GM21737 (cell line): ENCODE data around the gene ZNF462.
"Not testable (repeated sequence)": the region's sequence is repeated elsewhere in the genome, so short reads cannot be mapped to it uniquely, and the experiment has no call there.

Experiments
- ATAC-seq: cut with Tn5 transposase; IDR thresholded peaks from one replicate; pipeline ENCODE4 v1.9.1; 2021; ENCODE audit warnings: mild to moderate bottlenecking, moderate library complexity; ENCODE audit not compliant: unreplicated experiment

The ZNF462 gene, protein sequence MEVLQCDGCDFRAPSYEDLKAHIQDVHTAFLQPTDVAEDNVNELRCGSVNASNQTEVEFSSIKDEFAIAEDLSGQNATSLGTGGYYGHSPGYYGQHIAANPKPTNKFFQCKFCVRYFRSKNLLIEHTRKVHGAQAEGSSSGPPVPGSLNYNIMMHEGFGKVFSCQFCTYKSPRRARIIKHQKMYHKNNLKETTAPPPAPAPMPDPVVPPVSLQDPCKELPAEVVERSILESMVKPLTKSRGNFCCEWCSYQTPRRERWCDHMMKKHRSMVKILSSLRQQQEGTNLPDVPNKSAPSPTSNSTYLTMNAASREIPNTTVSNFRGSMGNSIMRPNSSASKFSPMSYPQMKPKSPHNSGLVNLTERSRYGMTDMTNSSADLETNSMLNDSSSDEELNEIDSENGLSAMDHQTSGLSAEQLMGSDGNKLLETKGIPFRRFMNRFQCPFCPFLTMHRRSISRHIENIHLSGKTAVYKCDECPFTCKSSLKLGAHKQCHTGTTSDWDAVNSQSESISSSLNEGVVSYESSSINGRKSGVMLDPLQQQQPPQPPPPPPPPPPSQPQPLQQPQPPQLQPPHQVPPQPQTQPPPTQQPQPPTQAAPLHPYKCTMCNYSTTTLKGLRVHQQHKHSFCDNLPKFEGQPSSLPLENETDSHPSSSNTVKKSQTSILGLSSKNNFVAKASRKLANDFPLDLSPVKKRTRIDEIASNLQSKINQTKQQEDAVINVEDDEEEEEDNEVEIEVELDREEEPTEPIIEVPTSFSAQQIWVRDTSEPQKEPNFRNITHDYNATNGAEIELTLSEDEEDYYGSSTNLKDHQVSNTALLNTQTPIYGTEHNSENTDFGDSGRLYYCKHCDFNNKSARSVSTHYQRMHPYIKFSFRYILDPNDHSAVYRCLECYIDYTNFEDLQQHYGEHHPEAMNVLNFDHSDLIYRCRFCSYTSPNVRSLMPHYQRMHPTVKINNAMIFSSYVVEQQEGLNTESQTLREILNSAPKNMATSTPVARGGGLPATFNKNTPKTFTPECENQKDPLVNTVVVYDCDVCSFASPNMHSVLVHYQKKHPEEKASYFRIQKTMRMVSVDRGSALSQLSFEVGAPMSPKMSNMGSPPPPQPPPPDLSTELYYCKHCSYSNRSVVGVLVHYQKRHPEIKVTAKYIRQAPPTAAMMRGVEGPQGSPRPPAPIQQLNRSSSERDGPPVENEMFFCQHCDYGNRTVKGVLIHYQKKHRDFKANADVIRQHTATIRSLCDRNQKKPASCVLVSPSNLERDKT (N-terminal part only)

DNA sequence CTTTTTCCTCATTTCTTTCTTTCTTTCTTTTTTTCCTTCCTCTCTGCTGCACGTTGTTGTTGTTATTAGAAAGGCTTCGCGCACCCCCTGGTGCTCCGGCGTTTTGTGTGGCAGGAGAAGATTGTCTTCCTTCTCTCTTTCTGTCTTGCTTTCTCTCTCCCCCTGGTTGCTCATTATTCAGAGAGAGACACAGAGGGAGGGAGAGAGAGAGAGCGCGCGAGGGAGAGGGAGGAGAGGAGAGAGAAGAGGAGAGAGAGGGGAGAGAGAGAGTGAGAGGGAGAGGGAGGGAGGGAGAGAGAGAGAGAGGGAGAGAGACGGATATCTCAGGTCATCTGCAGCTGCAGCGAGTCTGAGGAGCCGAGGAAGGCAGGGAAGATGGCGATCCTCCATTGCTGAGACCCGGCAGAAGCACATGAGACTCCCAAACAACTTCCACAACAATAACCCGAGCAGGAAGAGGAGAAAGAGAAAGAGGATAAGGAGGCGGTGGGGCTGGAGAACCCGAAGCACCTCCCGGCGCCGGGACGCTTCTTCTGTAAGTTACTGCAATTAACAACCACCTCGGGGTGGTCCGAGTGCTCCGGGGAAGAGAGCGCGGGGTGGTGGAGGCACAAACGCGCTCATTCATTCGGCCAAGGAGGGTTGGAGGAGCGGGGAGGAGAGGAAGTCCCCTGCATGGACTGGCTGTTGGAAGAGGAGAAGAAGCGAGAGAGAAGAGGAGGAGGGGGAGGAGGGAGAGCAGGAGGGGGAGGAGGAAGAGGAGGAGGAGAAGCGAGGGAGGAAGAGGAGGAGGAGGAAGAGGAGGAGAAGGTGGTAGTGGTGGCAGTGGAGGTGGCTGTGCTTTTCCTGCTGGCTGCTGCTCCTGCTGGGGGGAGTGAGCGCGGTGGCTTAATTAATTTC lies at the start of gene ZNF462:
ZNF462 (plus strand) TSS at position 346 of the 900 bp plus-strand sequence. CDS start 60,218 bp downstream, outside the sequence.
- ATAC-seq: no peak

DNA sequence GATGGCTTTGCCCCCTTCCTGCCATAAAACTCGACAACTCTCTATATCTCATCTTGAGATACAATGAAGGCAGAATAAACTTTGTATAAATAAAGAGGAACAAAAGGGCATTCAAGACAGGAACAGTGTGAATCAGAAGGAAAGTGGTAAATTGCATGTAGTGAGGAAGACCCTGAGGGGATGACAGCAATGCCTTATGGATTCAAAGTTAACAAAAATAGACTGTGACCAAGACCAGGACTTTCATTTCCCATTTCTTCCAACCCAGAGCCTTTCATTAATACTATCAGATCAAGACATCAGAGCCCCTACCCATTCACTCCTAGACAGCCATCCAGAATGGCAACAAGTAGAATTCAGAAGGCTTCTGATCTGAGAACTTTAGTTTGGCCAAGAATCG lies 46.4 kb upstream of the ZNF462 start:
- ATAC-seq: no peak

DNA sequence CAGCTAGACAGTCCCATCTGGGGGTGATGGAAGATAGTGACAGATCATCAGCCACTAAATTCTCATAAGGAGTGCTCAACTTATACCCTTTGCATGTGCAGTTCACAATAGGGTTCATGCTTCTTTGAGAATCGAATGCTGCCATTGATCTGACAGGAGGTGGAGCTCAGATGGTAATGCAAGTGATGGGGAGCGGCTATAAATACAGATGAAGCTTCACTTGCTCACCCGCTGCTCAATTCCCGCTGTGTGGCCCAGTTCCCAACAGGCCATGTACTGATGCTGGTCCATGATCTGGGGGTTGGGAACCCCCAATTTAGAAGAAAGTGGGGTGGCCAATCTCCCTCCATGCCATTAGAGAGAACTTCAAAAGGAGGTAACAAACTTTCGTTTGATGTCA lies 44.9 kb upstream of the ZNF462 start:
- no peak for ATAC-seq

DNA sequence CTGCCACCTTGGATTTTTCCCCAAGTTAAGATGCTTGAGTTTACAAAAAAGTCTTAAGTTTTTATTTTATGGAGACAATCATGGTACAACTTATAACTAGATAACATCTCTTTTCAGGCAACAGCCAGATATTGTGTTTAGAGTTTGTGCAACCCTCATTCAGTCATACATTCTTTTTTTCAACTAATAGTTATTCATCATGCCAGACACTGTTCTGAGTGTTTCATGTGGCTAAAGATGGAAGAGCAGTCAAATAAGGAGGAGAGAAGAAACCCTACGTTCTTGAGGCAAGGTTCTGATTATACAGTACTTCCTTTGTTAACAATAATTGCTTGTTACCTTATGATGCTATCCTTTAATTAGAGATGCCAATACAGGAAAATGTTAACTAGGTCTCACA lies 42.1 kb upstream of the ZNF462 start:
- no peak for ATAC-seq

DNA sequence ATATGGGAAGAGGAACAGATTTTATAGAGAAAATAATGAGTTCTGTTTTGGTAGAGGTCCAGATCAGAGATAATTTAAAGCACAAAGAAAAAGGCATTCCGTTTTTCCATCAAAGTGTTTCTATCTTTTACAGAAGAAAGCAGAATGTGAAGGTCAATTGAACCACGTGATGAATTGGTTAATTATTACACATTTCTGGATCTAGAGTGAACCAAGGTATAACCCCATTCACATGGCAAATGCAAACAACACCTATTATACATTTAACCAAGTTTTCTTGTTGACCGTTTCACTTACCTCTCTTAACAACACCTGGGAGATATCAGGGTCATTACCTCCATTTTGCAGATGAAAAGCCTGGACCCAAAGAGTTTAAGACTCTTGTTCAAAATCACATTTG lies 34.9 kb upstream of the ZNF462 start:
- no peak for ATAC-seq

DNA sequence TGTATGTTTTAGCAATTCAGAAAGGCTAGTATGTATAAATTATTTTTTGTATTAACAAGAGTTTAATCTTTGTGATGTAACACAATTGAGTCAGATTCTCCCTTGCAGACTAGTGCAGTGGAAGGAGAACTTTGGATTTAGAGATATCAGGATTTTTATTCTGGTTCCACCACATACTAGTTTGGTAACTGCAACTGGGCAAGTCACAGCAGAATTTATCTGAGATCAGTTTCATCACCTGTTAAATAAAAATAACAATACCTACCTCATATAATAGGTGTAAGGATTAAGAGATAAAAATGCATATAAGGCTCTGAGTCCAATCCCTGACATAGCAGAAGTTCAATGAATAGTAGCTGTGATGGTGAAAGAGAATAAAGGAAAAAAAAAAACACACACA lies 34.0 kb upstream of the ZNF462 start:
- ATAC-seq: no peak

DNA sequence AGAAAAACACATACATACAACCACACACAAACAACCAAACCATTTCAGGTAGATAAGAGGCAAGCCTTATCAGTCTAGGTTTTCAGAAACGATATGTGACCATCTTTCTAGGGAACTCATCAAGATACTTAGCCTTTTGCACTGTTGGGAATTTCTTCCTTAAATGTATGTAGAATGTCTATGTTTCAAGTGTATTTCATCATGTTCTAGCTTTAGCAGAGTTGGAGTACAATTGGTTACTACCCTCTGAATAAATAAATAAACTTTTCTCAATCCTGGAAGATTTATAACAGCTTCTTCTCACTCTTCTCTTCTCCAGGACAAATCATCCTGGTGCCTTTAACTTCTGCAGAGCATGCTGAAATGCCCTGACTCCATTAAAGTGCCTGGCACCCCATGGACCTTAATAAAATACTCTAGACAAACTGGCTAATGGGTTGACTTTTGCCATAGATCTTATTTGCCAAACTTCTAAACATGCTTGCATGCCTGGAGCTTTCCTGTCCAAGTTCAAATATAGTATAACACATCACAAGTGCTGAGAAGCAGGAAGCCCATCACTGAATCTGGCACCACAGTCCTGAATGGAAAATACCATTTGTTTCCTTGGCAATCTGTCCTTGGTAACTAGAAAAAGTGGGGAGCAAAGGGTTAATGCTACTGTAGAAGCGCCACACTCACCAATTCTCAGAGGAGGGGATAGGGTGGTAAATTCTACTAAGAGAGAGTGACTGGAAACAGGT lies 33.1 kb upstream of the ZNF462 start:
- ATAC-seq: no peak

DNA sequence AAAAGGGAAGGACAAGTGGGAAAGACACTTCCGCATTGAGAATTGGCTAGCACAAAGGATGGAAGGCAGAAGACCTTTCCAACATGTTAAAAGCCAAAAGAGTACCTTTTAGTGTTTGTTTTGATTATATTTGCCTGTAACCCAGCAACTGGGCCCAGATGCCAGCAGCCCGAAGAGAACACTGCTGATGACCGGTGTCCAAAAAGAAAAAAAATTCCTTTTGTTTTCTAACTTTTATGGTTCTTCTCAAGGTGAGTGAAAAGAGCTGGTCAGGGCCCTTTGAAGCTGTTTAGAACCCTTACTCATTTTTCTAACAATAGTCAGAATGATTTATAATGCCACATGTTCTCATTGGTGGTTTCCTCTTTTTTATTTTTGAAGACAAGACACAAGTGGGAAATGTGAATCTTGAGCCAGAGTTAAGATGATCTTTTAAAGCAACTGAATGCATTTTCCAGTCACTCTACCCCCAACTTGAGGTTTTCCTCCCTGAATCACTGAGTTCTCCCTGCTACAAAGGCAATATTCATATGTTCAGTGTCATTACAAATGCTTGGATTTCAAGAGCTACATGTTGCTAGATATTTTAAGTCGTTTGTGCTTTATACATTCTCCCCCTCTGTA lies 32.3 kb upstream of the ZNF462 start:
- ATAC-seq: no peak

DNA sequence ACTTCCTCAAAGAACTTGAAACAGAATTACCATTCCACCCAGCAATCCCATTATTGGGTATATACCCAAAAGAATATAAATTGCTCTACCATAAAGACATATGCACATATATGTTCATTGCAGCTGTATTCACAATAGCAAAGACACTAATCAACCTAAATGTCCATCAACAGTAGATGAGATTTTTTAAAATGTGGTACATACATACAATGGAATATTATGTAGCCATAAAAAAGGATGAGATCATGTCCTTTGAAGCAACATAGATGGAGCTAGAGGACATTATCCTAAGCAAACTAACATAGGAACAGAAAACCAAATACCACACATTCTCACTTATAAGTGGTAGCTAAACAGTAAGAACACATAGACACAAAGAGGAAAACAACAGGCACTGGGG lies 28.1 kb upstream of the ZNF462 start:
- no peak for ATAC-seq

DNA sequence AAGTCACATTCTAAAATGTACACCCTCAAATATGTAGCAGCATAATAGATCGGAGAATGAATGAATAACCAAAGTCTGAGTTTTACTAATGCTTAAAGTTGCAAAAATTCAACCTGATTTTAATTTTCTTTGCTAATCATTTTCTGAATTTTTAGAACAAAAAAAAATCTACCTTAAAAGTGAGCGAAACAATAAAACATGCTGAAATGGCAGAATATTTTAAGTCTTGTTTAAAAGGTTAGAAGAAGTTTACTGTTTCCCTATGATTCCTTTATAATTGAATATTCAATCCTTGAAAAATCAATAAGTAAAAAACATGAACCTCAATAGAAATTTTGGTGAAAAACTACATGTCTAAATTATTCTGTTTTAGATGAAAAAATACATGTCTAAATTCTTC lies 27.1 kb upstream of the ZNF462 start:
- no peak for ATAC-seq

DNA sequence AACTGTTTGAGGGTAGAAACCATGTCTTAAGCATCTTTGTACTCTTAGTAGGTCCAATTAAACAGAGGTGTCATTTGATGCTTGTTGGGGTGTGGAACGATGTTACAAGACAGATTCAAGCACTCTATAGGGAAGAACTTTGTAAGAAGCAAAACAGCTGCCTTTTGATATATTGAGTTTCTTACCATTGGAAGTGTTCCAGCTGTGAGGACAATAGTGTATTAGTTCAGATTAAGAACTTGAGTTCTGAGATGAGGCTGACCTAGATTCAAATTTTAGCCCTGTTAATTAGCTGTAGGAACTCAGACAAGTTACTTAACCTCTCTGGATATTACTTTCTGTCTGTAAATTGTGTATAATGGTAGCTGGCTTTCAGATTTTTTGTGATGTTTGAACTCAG lies 19.6 kb upstream of the ZNF462 start:
- no peak for ATAC-seq

DNA sequence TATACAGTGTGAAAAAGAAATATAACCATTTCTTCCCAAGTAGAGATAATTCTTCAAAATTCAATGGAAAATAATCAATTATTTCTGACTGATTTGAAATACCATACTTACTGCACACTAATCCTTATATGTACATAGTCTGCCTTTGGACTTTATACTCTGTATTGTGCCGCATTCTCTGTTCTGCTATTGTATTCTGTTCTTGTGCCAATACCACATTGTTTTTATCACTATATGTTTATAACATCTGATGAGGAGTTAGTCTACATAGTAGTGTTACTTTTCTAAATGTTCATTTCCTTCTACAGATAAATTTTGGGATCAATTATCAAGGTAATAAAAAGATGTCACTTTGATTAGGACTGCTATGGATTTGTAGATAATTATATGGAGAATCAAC lies 16.7 kb upstream of the ZNF462 start:
- no peak for ATAC-seq

DNA sequence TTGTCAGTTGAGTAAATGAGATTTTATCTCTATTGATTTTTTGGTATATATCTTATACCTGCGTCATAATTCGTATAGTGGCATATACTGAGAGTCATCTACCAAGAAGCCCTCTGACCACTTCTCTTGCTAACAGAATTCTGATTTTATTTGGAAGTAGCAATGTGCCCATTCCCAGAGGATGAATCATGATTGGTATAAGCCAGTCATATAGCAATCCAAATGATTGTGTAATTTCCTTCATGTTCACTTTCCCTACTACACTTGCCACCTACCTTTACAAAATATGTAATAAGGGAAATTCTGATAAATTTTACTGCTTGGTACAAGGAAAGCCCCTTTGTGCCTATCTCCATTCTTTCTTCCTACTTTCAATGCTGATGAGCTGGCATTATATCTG lies 16.1 kb upstream of the ZNF462 start:
- no peak for ATAC-seq

DNA sequence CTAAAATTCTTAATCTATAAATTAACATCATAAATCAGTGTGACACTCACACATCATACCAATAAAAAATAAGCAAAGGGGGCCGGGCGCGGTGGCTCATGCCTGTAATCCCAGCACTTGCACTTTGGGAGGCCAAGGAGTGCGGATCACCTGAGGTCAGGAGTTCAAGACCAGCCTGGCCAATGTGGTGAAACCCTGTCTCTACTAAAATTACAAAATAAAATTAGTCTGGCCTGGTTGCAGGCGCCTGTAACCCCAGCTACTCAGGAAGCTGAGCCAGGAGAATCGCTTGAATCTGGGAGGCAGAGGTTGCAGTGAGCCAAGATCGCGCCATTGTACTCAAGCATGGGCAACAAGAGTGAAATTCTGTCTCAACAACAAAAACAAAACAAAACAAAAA lies 11.3 kb upstream of the ZNF462 start:
- not testable (repeated sequence) for ATAC-seq

DNA sequence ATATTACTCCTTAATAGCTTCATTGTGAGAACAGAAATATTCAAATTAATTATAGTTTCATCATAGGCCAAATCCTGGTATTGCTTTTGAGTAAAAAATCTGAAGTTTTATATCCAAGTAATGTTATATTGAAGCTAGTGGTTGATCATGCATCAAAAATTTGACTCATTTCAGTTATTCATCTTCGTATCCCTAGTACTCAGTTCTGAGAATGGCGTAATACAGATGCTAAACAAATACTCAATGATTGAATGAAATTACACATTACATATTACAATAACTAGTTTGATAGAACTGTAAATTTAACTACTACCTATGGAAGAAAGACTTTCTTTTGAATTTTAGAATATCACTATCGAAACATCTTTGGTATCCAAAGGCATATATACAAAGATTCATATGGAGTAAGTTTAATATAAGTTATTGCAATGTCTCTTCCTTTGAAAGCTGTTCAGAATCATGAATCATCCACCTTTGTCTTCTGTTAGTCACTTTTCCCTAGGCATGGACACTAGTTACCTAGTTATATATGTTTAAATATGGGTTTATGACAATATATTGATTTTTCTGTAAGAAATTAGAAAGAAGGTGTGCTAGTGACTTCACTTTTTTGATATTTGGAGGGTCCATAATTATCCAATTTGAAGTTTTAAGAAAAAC lies 5.0 kb upstream of the ZNF462 start:
- no peak for ATAC-seq

DNA sequence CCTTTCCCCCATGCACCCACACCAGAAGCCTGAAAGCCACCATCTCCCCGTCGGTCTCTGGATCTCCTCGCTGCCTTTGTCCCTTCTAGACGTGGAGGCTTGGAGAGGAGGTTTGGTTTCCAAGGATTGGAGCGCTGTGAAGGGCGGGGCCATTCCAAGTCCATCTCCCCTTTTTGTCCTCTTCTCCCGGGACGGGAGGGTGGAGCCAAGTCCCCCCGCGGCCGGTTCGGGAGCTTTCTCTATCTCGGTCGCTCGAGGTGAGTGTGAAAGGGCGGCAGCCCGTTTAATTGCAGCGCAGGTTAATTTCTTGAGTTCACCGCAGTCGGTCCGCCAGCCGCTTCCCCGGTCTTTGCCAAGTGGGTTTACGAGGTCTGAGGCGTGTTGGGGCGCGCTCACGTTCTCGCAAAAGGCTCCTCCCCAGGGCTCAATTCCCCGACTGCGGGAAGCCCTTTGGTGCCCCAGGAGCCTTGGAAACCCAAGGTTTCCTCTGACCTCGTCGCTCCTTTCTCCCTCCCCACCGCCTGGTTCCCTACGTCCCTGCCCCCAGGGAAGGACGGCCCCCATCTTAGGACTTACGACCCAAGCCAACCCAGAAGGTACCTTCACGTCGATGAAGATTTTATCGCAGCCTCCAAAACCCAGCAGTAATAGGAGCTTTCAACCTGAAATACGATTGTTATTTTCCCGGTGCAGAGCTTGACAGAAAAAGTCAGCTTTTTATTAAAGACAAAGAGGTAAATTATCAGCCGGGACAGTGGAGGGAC lies 2.8 kb upstream of the ZNF462 start:
- no peak for ATAC-seq

DNA sequence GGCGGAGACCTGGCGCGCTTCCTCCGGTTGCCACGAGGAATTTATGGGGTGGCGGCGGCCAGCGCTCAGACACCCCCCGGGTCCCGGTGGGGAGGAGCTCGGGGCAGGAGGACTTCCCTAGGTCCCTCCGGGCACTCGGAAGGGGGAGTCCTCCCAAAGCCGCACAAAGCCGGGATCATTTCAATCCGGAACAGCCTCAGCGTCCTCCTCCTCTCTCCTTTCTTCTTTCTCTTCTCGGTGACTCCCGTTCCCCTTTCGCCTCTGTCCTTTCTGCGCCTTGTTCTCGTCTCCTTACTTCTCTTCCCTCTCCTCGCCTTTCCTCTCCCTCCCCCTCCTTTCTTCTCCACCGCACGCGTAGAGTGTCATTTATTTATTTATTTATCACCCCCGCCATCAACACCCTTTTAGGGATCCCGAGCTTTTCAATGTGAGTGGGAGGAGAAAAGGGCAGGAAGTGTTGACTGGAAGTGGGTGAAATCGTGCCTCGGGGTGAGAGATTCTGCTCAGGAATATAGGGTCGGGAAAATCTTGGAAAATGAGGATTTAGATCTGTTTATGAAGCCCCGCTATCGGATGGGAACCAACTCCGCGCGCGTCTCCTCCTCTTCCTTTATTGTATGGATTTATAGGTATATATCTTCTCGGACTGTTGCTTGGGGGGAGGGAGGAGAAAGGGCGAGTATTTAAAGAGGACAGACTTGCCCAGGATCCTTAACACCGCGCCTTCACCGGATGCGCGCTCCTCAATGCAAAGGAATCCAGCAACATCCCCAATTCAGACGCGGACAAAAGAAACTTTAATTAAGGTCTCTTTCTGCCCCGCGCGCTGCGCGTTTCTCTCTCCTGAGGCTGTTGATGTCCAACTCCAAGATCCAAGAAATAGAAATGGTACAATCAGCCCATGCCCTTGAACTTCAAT lies 2.0 kb upstream of the ZNF462 start:
- no peak for ATAC-seq
